ENCODE measurements around the gene NCAPD2.
A peak's percentile ranks its signal among the peaks of the same experiment; 100 is the strongest.

NCAPD2 gene

GRCh38 chr12:6529291-6529737 is 35.4 kb downstream of the NCAPD2 start:
- peaks cover 4% of the 10 kb centered on the region for H3K4me1 ChIP-seq (ENCODE audit: control insufficient read depth, insufficient read depth, low read length)
- no peak overlapping the region for H3K27ac ChIP-seq (ENCODE audit: low read length)
- H3K9me3 ChIP-seq (ENCODE audit: control insufficient read depth, insufficient read depth, low read length) = no peaks in the 10 kb centered on the region
- no peak overlapping the region for H3K4me3 ChIP-seq (ENCODE audit: low read length)
- H3K27me3 ChIP-seq (ENCODE audit: control insufficient read depth, insufficient read depth, low read length) = no peaks in the 10 kb centered on the region
- H3K36me3 ChIP-seq (ENCODE audit: control insufficient read depth, insufficient read depth, low read length) = peaks cover 51% of the 10 kb centered on the region
- no peak for DNase-seq (ENCODE audit: low read depth, low spot score)
- no CpG with 5 or more reads among the region's 9 CpGs for WGBS (ENCODE audit: insufficient coverage, insufficient read length)

DNA sequence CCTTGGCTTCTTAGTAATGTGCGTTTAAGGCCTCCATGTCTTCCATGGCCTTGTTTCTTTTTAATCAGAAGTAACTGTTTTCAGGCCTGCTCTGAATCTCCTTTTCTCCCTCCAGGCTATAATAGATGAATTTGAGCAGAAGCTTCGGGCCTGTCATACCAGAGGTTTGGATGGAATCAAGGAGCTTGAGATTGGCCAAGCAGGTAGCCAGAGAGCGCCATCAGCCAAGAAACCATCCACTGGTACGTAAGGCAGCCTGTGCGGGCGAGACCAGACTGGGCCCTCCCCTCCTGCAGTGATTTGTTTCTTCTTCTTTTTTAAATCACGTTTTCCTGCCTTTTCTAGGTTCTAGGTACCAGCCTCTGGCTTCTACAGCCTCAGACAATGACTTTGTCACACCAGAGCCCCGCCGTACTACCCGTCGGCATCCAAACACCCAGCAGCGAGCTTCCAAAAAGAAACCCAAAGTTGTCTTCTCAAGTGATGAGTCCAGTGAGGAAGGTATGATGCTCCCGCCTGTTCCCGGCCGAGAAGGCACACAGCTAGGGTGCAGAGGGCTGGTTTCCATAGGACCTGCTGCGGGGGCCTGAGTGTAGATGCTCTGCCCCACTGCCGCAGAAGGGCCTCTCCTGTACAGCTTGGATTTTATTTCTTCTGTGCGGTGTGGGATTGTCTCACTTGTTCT is 36.8 kb downstream of the NCAPD2 start:
- no peak overlapping the region for H3K27ac ChIP-seq (ENCODE audit: low read length)
- H3K4me3 ChIP-seq (ENCODE audit: low read length) = no peak overlapping the region
- H3K4me1 ChIP-seq (ENCODE audit: control insufficient read depth, insufficient read depth, low read length) = peaks cover 4% of the 10 kb centered on the region
- H3K36me3 ChIP-seq (ENCODE audit: control insufficient read depth, insufficient read depth, low read length) = peaks cover 48% of the 10 kb centered on the region
- DNase-seq (ENCODE audit: low read depth, low spot score) = no peak
- no CpG with 5 or more reads among the region's 18 CpGs for WGBS (ENCODE audit: insufficient coverage, insufficient read length)
- no peaks in the 10 kb centered on the region for H3K27me3 ChIP-seq (ENCODE audit: control insufficient read depth, insufficient read depth, low read length)
- H3K9me3 ChIP-seq (ENCODE audit: control insufficient read depth, insufficient read depth, low read length) = no peaks in the 10 kb centered on the region

DNA sequence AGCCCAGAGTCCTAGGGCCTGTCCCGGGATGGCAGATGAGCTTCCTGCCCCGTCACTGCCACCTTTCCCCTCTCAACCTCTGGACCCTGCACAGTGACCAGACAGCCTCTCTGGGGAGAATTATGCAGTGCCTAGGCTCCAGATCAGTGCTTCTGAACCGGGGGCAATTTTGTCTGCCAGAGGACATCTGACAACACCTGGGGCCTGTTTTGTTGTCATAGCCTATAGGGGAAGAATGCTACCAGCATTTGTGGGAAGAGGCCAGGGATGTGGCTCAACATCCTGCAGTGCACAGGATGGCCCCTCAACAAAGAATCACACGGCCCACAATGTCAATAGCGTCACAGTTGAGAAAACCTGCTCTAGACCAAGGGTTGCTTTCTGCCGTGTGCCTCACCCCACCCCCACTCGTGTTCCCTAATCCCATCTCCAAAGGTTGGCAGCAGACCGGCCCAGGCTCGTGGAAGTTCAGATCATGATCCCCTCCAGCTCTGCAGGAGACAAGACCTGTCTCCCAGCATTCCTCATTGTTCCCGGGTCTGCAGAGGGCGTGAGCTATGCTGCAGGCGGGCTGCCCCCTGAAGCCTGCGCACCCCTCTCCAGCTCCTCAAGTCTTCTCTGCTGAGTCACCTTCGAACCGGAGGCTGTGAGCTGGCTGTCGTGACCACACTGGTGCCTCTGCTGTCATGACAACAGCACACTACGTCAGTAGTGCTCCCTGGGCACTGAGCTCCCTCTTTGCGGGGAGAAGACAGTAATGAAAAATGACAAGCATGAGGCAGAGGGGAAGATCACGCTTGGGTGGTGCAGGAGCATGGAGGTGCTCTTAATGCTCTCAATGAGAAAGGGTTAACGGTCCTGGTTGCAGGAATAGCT is 38.4 kb downstream of the NCAPD2 start:
- Histone ChIP-seq H3K27me3 (ENCODE audit: control insufficient read depth, insufficient read depth, low read length) (no peaks in the 10 kb centered on the region), H3K9me3 (ENCODE audit: control insufficient read depth, insufficient read depth, low read length) (no peaks in the 10 kb centered on the region), H3K4me1 (ENCODE audit: control insufficient read depth, insufficient read depth, low read length) (peaks cover 4% of the 10 kb centered on the region), H3K27ac (ENCODE audit: low read length) (no peak overlapping the region), H3K4me3 (ENCODE audit: low read length) (no peak overlapping the region; the same call in 1 of the 2 replicates), H3K36me3 (ENCODE audit: control insufficient read depth, insufficient read depth, low read length) (peaks cover 51% of the 10 kb centered on the region)
- no CpG with 5 or more reads among the region's 20 CpGs for WGBS (ENCODE audit: insufficient coverage, insufficient read length)
- DNase-seq (ENCODE audit: low read depth, low spot score) = no peak

GRCh38 chr12:6532927-6533652 is 39.2 kb downstream of the NCAPD2 start:
- Histone ChIP-seq H3K4me1 (ENCODE audit: control insufficient read depth, insufficient read depth, low read length) (peaks cover 4% of the 10 kb centered on the region), H3K4me3 (ENCODE audit: low read length) (peak overlapping the region; percentile 97; the same call in 1 of the 2 replicates), H3K27me3 (ENCODE audit: control insufficient read depth, insufficient read depth, low read length) (no peaks in the 10 kb centered on the region), H3K36me3 (ENCODE audit: control insufficient read depth, insufficient read depth, low read length) (peaks cover 51% of the 10 kb centered on the region), H3K27ac (ENCODE audit: low read length) (no peak overlapping the region), H3K9me3 (ENCODE audit: control insufficient read depth, insufficient read depth, low read length) (no peaks in the 10 kb centered on the region)
- no CpG with 5 or more reads among the region's 14 CpGs for WGBS (ENCODE audit: insufficient coverage, insufficient read length)
- DNase-seq (ENCODE audit: low read depth, low spot score) = no peak

DNA sequence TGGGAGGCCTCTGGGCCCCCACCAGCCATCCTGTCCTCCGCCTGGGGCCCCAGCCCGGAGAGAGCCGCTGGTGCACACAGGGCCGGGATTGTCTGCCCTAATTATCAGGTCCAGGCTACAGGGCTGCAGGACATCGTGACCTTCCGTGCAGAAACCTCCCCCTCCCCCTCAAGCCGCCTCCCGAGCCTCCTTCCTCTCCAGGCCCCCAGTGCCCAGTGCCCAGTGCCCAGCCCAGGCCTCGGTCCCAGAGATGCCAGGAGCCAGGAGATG is 39.7 kb downstream of the NCAPD2 start:
- no peaks in the 10 kb centered on the region for H3K27me3 ChIP-seq (ENCODE audit: control insufficient read depth, insufficient read depth, low read length)
- WGBS (ENCODE audit: insufficient coverage, insufficient read length) = no CpG with 5 or more reads among the region's 9 CpGs
- peak overlapping the region; percentile 97; the same call in 1 of the 2 replicates for H3K4me3 ChIP-seq (ENCODE audit: low read length)
- no peaks in the 10 kb centered on the region for H3K9me3 ChIP-seq (ENCODE audit: control insufficient read depth, insufficient read depth, low read length)
- peaks cover 51% of the 10 kb centered on the region for H3K36me3 ChIP-seq (ENCODE audit: control insufficient read depth, insufficient read depth, low read length)
- DNase-seq (ENCODE audit: low read depth, low spot score) = no peak
- H3K27ac ChIP-seq (ENCODE audit: low read length) = no peak overlapping the region
- peaks cover 4% of the 10 kb centered on the region for H3K4me1 ChIP-seq (ENCODE audit: control insufficient read depth, insufficient read depth, low read length)

DNA sequence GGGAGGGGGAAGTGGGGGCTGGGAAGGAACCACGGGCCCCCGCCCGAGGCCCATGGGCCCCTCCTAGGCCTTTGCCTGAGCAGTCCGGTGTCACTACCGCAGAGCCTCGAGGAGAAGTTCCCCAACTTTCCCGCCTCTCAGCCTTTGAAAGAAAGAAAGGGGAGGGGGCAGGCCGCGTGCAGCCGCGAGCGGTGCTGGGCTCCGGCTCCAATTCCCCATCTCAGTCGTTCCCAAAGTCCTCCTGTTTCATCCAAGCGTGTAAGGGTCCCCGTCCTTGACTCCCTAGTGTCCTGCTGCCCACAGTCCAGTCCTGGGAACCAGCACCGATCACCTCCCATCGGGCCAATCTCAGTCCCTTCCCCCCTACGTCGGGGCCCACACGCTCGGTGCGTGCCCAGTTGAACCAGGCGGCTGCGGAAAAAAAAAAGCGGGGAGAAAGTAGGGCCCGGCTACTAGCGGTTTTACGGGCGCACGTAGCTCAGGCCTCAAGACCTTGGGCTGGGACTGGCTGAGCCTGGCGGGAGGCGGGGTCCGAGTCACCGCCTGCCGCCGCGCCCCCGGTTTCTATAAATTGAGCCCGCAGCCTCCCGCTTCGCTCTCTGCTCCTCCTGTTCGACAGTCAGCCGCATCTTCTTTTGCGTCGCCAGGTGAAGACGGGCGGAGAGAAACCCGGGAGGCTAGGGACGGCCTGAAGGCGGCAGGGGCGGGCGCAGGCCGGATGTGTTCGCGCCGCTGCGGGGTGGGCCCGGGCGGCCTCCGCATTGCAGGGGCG is 40.2 kb downstream of the NCAPD2 start, which contains the start of gene GAPDH:
Gene GAPDH (plus strand): TSS at position 595 of the 772 bp plus-strand sequence. CDS start 316 bp downstream, outside the sequence.
- Histone ChIP-seq H3K27me3 (ENCODE audit: control insufficient read depth, insufficient read depth, low read length) (no peaks in the 10 kb centered on the region), H3K4me3 (ENCODE audit: low read length) (peak within 1 kb of the TSS; percentile 97), H3K4me1 (ENCODE audit: control insufficient read depth, insufficient read depth, low read length) (peaks cover 4% of the 10 kb centered on the region), H3K27ac (ENCODE audit: low read length) (no peak within 1 kb of the TSS), H3K36me3 (ENCODE audit: control insufficient read depth, insufficient read depth, low read length) (peaks cover 49% of the 10 kb centered on the region), H3K9me3 (ENCODE audit: control insufficient read depth, insufficient read depth, low read length) (no peaks in the 10 kb centered on the region)
- no peak for DNase-seq (ENCODE audit: low read depth, low spot score)
- no CpG with 5 or more reads among the region's 62 CpGs for WGBS (ENCODE audit: insufficient coverage, insufficient read length)

GRCh38 chr12:6534695-6534944 is 40.7 kb downstream of the NCAPD2 start:
- Histone ChIP-seq H3K9me3 (ENCODE audit: control insufficient read depth, insufficient read depth, low read length) (no peaks in the 10 kb centered on the region), H3K27me3 (ENCODE audit: control insufficient read depth, insufficient read depth, low read length) (no peaks in the 10 kb centered on the region), H3K4me3 (ENCODE audit: low read length) (peak overlapping the region; percentile 97), H3K36me3 (ENCODE audit: control insufficient read depth, insufficient read depth, low read length) (peaks cover 44% of the 10 kb centered on the region), H3K27ac (ENCODE audit: low read length) (no peak overlapping the region), H3K4me1 (ENCODE audit: control insufficient read depth, insufficient read depth, low read length) (peaks cover 4% of the 10 kb centered on the region)
- no CpG with 5 or more reads among the region's 25 CpGs for WGBS (ENCODE audit: insufficient coverage, insufficient read length)
- DNase-seq (ENCODE audit: low read depth, low spot score) = no peak

GRCh38 chr12:6534945-6535696 is 41.2 kb downstream of the NCAPD2 start:
- Histone ChIP-seq H3K4me3 (ENCODE audit: low read length) (peak overlapping the region; percentile 97), H3K36me3 (ENCODE audit: control insufficient read depth, insufficient read depth, low read length) (peaks cover 41% of the 10 kb centered on the region), H3K27ac (ENCODE audit: low read length) (no peak overlapping the region), H3K9me3 (ENCODE audit: control insufficient read depth, insufficient read depth, low read length) (no peaks in the 10 kb centered on the region), H3K4me1 (ENCODE audit: control insufficient read depth, insufficient read depth, low read length) (peaks cover 5% of the 10 kb centered on the region), H3K27me3 (ENCODE audit: control insufficient read depth, insufficient read depth, low read length) (no peaks in the 10 kb centered on the region)
- WGBS (ENCODE audit: insufficient coverage, insufficient read length) = no CpG with 5 or more reads among the region's 52 CpGs
- no peak for DNase-seq (ENCODE audit: low read depth, low spot score)

- no peak for DNase-seq (ENCODE audit: low read depth, low spot score)
- Histone ChIP-seq H3K27me3 (ENCODE audit: control insufficient read depth, insufficient read depth, low read length) (no peaks in the 10 kb centered on the region), H3K27ac (ENCODE audit: low read length) (no peak overlapping the region), H3K36me3 (ENCODE audit: control insufficient read depth, insufficient read depth, low read length) (peaks cover 39% of the 10 kb centered on the region), H3K9me3 (ENCODE audit: control insufficient read depth, insufficient read depth, low read length) (no peaks in the 10 kb centered on the region), H3K4me3 (ENCODE audit: low read length) (peak overlapping the region; percentile 97), H3K4me1 (ENCODE audit: control insufficient read depth, insufficient read depth, low read length) (peaks cover 7% of the 10 kb centered on the region)
- no CpG with 5 or more reads among the region's 6 CpGs for WGBS (ENCODE audit: insufficient coverage, insufficient read length)
Observed at GRCh38 chr12:6535697-6535946, 41.7 kb downstream of the NCAPD2 start.
